NCI-H1417 treated with DMSO at 0.1 percent for 48 hours (cell line): Measurements from ENCODE around the gene STK36.

Experiments used
- DNase-seq: peaks from one replicate; lab custom pipeline; 2025; lab: John Stamatoyannopoulos, UW

Gene STK36

GRCh38 chr2:218748741-218749441 is 77.0 kb downstream of the STK36 start:
- DNase-seq: no peak
